Measurements from ENCODE around the gene SERTAD3. TPM values are rescaled to one million over a fixed set of nuclear protein-coding genes. Genes with fewer than 3 reads are reported as not detected.

The SERTAD3 gene
- total RNA-seq, 1 donor: 49.2 TPM

DNA sequence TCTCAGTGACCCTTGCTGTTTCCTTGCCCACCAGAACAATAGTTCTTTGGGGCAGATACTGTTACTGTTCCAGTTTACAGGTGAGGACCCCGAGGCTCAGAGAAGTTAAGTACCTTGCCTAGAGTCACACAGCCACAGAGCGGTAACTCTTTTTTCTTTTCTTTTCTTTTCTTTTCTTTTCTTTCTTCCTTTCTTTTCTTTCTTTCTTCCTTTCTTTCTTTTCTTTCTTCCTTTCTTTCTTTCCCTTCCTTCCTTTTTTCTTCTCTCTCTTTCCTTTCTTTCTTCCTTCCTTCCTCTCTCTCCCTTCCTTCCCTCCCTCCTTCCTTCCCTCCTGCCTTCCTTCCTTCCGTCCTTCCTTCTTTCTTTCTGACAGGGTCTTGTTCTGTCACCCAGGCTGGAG, 26.1 kb downstream of the SERTAD3 start:
- TF ChIP-seq, protein P1, sequence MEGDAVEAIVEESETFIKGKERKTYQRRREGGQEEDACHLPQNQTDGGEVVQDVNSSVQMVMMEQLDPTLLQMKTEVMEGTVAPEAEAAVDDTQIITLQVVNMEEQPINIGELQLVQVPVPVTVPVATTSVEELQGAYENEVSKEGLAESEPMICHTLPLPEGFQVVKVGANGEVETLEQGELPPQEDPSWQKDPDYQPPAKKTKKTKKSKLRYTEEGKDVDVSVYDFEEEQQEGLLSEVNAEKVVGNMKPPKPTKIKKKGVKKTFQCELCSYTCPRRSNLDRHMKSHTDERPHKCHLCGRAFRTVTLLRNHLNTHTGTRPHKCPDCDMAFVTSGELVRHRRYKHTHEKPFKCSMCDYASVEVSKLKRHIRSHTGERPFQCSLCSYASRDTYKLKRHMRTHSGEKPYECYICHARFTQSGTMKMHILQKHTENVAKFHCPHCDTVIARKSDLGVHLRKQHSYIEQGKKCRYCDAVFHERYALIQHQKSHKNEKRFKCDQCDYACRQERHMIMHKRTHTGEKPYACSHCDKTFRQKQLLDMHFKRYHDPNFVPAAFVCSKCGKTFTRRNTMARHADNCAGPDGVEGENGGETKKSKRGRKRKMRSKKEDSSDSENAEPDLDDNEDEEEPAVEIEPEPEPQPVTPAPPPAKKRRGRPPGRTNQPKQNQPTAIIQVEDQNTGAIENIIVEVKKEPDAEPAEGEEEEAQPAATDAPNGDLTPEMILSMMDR (IDR thresholded peaks at IDR 0.05; ENCODE audit: insufficient read depth, low read depth, low read length): no peak
- H3K4me3 ChIP-seq (ENCODE audit: low read depth, low read length): no peak overlapping the region
- DNase-seq (ENCODE audit: low read depth): no peak

DNA sequence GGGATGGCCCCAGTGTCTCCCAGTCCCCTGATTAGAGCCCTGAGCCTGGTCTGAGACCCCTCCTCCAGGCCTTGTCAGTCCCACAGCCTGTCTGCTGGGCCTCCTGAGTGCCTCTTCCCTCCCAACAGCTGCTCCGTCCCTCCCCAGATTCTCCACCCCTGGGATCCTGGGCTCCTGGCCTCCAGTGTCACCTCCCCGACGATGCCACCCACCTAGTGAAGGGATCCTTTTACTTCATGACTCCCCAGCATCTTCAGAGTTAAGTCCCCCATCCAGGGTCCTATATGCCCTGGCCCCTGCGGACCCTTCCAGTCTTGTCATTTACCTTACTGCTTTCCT, 26.5 kb downstream of the SERTAD3 start:
- TF ChIP-seq, protein P1 (IDR thresholded peaks at IDR 0.05; ENCODE audit: insufficient read depth, low read depth, low read length): no peak
- DNase-seq (ENCODE audit: low read depth): no peak
- H3K4me3 ChIP-seq (ENCODE audit: low read depth, low read length): no peak overlapping the region

DNA sequence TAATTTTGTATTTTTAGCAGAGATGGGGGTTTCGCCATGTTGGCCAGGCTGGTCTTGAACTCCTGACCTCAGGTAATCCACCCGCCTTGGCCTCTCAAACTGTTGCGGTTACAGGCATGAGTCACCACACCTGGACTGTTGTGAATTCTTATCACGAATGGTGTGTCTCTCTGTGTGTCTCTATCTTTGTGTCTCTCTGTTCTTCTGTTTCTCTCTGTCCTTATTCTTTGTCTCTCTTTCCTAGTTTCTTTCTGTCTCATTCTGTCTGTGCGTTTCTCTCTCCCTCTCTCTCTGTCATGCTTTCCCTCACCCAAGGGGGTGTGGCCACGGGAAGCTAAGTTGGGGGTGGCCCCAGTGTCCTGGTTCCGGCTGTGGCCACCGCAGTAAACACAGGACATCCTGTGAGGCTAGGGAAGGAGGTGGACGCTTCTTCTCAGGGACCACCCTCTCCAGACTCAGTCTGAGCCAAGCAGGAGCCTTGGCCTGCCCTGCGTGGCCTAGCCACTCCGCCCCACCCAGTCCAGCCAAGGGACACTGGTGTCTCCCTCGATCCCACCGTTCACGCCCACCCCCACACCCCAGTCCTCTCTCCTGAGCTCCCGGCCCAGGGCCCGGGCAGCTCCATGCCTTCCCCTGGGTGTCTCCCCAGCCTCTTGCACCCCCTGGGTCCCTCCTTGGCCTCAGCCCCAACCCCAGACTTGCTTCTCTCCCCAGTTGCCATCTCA, 27.1 kb downstream of the SERTAD3 start:
- TF ChIP-seq, protein P1 (IDR thresholded peaks at IDR 0.05; ENCODE audit: insufficient read depth, low read depth, low read length): no peak
- DNase-seq (ENCODE audit: low read depth): peak; percentile 46
- H3K4me3 ChIP-seq (ENCODE audit: low read depth, low read length): no peak overlapping the region

DNA sequence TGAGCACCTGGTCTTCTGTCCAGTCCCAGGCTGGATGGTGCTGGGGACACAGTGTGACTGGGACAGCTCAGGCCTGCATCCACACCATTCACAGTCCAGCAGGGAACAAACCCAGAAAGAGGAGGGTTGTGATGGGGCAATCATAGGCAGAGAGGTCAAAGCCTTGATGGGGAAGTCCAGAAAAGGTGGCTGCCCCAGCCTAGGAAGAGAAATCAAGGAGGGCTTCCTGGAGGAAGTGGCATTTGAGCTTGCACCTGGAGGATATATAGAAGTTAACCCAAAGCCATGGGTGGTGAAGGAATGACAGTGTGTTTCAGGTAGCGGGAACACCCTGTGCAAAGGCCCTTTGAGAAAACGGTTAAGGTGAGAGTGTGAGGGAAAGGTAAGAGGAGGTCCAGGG, 28.4 kb downstream of the SERTAD3 start:
- no peak overlapping the region for H3K4me3 ChIP-seq (ENCODE audit: low read depth, low read length)
- TF ChIP-seq, protein P1 (IDR thresholded peaks at IDR 0.05; ENCODE audit: insufficient read depth, low read depth, low read length): no peak
- no peak for DNase-seq (ENCODE audit: low read depth)

DNA sequence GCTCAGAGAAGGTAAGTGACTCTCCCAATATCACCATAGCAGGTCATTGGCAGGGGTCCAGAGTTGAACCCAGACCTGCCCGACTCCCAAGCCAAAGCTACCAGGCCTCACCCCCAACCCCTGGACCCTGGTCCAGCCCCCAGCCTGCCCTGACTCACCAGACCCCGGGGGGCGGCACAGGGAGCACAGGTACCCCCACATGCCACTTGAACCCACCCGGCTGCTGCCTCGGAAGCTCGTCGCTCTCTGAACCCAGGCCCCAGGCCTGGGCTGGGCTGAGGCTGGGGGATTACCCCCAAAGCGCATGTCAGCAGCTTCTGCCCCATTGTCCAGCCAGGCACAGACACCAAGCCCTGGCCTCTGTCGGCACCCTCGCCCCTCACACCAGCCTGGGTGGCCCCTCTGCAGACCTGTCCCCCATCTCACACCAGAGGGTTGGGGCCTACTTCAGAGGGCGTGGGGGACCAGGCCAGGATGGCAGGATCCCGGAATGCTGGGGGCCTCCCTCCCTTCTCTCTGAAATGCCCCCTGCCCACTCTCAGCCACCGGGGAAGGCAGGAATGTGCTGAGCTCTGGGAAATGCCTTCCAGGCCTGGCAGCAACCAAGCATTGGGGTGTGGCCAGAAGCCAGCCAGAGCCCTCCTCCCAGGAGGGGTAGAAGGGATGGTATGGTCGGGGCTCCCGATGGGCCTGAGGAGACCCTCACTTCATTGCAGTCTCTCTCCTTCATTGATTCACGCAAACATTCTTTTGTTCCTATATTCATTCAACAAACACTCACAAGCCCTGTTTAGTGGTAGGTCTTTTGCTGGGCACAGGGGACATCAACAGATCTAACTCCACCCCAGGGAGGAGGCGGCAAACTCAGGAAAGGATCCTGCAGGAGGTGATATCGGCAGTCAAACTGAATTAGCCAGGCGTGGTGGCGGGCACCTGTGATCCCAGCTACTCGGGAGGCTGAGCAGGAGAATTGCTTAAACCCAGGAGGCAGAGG, 29.3 kb downstream of the SERTAD3 start:
- H3K4me3 ChIP-seq (ENCODE audit: low read depth, low read length): no peak overlapping the region
- TF ChIP-seq, protein P1 (IDR thresholded peaks at IDR 0.05; ENCODE audit: insufficient read depth, low read depth, low read length): no peak
- DNase-seq (ENCODE audit: low read depth): no peak

DNA sequence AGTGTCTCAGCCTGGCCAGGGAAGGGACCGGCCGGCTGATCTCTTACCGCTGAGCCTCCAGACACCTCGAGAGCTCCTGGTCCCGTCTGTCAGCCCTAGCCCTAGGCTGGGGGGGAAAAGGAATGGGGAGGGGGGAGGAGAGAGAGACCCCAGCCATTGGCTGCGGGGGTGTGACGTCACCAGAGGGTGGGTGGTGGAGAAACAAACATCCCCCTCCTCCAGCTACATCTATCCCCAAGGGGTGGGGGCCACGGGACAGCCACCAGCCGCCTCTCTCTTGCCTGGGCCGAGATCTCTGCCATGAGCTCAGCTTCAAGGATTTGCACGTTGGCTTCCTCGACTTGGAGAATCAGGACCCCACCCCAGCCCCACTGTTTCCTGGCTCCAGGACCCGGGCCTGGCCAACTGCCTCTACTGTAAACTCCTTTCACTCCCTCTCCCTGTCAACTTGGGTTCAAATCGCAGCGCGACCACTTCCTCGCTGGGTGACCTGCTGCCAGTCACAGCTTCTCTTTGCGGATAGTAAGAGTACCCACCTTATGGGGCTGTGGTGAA, 30.8 kb downstream of the SERTAD3 start, which contains the start of gene PRX:
Gene PRX (minus strand): TSS at position 88 of the 555 bp plus-strand sequence. CDS start 5,446 bp downstream, outside the sequence.
- H3K4me3 ChIP-seq (ENCODE audit: low read depth, low read length): no peak within 1 kb of the TSS
- TF ChIP-seq, protein P1 (IDR thresholded peaks at IDR 0.05; ENCODE audit: insufficient read depth, low read depth, low read length): no peak
- no peak for DNase-seq (ENCODE audit: low read depth)

Measured in fibroblast of villous mesenchyme (primary cell).